RPMI7951 (cell line): ENCODE measurements around the gene ERICH4. TPM values are rescaled to one million over a fixed set of nuclear protein-coding genes. Genes with fewer than 3 reads are reported as not detected.
A peak's percentile ranks its signal among the peaks of the same experiment; 100 is the strongest.
"Not testable (repeated sequence)": the region's sequence is repeated elsewhere in the genome, so short reads cannot be mapped to it uniquely, and the experiment has no call there.

ENCODE experiments used
- DNase-seq: peaks from one replicate; pipeline ENCODE4 v3.0.0-alpha.2; 2012; ENCODE audit warnings: low read depth
- total RNA-seq: library from RNA; depleted of rRNA; stranded (reverse); fragments of >200 nt; shearing (Covaris generic); gene quantifications from 2 replicates; pipeline ENCODE4 v1.2.3, GENCODE V29; 2014

Gene ERICH4
- total RNA-seq, 1 experiment from 2014 or later, result not detected

DNA sequence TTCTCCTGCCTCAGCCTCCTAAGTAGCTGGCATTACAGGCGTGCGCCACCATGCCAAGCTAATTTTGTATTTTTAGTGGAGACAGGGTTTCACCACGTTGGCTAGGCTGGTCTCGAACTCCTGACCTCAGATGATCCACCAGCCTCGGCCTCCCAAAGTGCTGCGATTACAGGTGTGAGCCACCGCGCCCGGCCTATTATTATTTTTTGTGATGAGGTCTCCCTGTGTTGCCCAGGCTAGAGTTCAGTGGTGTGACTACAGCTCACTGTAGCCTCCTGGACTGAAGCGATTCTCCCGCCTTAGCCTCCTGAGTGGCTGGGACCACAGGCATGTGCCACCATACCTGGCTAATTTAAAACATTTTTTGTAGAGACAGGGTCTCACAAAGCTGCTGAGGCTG lies 7.6 kb upstream of the ERICH4 start:
- not testable (repeated sequence) for DNase-seq

DNA sequence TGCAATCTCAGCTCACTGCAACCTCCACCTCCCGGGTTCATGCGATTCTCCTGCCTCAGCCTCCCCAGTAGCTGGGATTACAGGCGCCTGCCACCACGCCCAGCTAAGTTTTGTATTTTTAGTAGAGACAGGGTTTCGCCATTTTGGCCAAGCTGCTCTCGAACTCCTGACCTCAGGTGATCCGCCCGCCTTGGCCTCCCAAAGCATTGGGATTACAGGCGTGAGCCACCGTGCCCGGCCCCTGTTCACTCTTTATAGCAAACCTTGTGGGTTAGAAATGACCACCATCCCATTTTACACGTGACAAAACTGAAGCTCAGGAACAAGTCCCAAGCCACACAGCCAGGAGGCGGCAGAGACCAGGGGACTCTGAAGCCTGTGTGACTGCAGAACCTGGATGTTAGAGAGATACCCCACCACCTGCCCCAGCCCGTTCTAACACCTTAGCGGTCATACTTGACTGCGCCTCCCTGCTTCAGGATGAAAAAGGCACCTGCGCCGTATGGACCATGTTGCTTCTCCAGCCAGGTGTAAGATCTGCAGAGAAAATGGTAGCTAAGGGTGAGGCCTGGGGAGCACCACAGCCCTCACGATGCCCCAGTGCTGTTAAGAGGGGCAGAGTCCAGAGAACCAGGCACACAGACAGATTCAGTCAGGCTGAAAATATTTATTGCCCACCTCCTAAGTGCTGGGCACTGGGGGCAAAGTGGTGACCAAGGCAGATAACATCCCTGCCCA lies 6.9 kb upstream of the ERICH4 start:
- no peak for DNase-seq

DNA sequence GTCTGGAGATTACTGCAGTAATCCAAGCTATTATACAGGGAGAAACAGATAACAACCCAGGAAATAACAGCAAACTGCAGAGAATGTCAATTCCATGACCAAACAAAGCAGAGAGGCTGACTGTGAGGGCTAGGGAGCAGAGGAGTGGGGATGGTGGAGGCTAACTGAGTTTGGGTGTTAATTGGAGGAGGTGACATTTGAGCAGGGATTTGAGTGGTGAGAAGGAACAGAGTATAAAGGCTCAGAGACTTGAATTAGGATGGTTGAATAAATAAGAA lies 6.3 kb upstream of the ERICH4 start:
- no peak for DNase-seq

DNA sequence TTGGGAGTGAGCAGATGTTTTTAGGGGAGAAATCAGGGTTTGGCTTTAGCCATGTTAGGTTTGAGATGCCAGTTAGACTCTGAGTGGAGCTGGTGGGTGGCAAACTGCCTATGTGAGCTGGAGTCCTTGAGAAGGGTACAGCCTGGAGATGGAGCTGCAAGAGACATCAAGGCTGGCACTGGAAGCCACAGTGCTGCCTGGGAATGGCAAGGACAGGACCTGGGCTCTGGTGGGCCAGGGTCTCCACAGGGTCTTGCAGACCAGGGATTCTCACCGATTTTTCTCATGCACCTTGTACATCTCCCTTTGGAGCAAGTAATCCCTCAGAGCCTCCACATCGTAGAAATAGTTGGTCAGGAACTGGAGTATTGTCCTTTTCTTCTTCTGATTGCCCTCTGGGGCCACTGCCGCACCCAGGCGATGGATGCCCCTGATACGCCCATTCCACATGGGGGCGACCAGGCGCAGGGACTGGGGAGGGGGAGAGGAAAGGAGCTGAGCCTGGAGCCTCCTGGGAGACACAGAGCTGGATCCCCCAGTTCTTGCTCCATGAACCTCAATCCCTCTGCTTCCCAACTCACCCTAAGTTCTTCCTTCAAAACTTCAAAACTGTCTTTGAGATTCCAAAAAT lies 4.9 kb upstream of the ERICH4 start:
- DNase-seq, result no peak

DNA sequence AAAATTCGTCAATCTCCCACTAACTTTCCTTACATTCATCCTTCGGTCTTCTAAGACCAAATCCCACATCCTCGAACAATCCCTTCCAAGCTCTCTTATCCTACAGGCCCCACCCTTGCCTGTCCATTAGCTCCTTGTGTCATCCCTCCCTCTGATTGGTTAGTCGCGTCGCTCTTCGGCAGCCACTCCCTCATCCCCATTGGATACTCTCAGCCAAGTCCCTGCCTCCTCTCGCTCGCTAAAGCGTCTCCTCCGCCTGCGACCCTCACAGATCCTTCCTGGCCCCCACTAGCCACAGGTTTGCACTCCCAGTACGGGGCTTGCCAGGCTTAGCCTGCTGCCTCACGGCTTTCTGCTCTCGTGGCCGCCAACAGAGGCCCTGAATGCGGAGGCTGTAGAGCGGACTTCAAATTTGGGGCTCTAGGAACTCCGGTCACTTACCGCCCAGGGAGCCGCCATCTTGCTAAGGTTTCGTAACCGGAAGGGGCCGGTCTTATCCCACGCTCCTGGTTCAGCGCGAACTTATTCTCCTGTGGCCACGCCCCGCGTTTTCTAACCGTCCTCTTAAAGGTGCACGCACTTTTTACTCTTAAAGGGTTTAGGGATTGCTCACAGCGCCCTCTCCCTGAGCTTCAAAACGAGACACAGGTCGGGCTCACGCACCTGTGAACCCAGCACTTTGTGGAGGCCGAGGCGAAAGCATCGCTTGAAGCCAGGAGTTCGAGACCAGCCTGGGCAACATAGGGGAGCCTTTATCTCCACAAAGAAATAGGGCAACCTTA lies 3.3 kb upstream of the ERICH4 start, which contains the start of gene DMAC2:
Gene DMAC2, minus strand, starts transcription at position 472 of the 782 bp plus-strand sequence. Its CDS starts 13 bp downstream, at position 459.
- DNase-seq, result peak; percentile 98

DNA sequence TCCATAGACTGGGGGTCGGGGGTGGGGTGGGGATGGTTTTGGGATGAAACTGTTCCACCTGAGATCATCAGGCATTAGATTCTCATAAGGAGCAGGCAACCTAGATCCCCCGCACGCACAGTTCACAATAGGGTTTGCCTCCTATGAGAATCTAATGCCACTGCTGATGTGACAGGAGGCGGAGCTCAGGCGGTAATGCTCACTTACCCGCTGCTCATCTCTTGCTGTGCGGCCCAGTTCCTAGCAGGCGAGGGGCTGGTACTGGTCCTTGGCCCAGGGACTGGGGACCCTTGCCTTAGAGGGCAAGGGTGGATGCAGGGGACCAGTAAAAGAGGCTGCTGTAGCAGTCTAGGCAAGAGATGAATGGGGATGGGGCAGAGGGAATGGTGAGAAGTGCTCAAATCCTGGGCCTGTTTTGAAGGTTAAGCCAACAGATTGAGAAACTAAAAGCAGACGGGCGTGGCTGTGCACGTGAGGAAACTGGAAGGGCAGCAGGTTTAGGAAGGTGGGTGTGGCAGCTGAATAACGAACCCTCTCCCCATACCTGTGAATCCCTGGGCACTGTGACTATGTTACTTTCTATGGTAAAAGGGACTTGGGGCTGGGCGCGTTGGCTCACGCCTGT lies 1.5 kb upstream of the ERICH4 start:
- no peak for DNase-seq

DNA sequence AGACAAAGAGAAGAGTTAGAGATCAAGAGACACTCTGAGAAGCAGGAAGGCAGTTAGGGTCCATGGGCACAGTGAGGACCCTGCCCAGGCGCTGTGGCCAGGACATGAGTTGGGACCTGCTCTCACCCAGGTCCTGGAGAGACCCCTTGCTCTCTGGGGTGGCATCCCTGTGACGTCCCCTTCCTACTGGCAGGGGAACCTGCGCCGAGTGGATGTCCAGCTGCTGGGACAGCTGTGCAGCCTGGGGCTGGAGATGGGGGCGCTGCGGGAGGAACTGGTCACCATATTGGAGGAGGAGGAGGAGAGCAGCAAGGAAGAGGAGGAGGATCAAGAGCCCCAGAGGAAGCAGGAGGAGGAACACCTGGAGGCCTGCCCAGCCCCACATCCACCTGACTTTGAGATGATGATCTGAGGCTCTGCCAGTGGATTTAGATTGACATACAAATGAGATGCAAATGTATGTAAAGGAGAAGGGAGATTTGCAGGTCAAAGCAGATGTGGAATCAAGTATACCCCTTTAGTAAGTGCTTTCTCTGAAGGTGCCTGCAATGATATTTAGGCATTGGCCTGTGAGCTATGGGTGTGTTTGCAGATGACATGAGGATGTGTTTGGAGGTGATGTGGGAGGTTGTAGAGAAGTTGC lies 978 bp downstream of the ERICH4 start:
- DNase-seq, result no peak

DNA sequence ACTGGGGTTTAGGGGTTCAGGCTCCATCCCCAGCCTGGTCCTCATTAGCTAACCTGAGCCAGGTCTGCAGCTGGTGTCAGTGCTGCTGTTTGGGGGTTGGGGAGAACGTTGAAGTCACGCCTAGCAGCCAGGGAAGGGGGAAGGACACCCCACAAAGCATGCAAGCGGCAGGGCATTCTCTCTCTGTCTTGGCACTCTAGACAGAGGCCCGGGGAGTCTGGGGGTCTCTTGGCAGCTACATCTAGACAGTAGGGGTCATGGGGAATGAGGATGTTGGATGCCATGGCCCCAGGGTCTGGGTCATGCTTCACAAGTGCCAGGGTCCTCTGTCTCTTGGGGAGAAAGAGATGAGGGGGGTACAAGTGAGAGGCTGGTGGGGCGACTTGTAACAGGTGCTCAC lies 2.6 kb downstream of the ERICH4 start:
- DNase-seq, result no peak

DNA sequence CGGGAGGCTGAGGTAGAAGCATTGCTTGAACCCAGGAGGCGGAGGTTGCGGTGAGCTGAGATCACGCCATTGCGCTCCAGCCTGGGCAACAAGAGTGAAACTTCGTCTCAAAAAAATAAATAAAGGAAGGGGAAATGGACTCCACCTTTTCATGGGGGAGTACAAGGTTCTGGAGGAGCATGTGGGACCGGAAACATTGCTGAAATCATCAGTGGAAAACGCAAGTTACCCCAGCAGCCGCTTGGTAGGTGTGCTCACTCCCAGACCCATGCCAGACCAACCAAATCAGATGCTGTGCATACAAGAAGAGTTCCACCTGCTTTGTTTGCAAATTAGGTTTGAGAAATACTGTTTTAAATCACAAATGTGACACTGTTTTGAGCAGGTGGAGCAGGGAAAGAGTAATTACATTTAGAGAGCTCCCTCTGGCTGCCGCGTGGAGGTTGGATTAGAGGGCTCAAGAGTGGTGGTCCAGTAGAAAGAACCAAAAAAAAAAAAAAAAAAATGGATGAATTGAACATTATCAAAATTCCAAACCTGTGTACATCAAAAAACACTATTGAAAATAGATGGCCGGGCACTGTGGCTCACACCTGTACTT lies 4.9 kb downstream of the ERICH4 start:
- no peak for DNase-seq

DNA sequence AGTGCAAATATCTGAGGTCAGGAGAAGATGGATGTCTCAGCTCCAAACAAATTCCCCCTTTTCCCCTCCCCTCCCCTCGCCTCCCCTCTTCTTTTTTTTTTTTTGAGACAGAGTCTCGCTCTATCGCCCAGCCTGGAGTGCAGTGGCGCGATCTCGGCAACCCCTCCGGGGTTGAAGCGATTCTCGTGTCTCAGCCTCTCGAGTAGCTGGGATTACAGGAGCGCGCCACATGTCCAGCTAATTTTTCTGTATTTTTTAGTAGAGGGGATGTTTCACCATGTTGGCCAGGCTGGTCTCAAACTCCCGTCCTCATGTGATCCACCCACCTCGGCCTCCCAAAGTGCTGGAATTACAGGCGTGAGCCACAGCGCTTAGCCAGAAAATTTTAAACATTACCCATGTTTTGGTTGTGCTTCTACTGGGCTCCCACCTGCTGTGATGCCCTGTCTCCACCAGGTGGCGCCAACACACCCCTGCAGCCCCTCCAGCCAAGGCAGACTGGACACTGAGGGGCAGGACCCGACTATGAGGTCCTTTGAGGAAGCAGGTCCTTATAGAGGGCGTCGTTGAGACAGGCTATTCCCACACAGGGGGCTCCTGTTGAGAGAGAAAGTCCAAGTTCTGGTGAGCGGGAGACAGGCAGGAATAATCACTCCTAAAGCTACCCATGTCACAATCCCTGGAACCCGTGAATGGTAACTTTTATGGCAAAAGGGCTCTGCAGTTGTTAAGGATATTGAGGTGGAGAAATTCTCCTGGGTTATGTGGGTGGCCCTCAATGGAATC lies 6.3 kb downstream of the ERICH4 start:
- DNase-seq, result peak; percentile 67

DNA sequence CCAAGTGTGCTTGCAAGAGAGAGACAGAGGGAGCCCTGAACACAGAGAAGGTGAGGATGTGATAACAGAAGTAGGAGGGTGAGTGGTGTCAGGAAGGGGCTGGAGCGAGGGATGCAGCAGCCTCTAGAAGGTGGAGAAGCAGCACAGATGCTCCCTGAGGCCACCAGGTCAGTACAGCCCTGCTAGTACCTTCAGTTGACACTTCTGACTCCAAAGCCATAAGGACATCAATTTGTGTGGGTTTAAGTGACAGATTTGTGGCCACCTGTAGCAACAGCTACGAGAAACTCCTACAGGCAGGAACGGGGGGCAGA lies 6.9 kb downstream of the ERICH4 start:
- DNase-seq, result no peak

DNA sequence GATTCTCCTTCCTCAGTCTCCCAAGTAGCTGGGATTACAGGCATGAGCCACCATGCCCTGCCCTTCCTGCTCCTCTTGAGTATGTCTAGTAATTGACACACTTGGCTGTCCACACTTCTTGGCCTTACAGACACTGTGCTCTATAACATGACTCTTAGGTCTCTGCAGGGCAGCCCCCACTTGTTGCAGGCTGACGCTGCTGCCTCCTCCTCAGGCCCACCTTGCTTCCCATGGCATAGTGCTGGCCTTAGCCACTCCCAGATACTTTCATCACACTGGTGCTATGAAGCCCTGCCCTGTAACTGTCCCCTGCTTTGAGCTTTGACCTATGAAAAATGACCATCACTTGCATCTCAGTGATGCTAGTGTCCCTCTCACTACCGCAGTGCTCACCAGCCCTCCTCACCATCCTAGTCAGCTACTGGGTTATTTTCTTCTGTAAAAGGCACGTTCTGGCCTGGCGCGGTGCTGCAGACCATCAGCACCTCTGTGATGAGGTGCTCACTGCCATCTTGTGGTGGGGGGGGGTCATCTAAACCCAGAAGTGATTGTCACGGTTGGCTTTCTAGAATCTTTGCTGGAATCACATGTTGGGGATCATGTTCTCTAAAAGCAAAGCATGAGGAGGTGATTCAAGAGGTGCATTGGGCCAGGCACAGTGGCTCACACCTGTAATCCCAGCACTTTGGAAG lies 9.8 kb downstream of the ERICH4 start:
- DNase-seq, result no peak

DNA sequence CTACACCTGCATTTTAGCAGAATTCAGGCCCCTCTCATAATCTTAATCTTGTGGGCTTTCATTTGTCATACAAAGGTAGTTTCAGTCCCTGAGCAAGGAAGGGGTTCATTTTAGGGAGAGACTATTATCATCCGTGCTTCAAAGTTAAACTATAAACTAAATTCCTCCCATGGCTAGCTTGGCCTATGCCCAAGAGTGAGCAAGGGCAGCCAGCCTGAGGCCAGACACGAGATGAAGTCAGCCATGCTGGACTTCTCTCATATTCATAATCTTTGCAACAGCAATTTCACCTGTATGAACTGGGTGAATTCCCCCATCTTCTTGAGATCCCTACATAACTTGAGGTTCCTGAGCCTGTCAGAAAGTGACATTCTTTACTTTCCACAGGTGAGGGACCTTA lies 13.0 kb downstream of the ERICH4 start:
- DNase-seq, result no peak

DNA sequence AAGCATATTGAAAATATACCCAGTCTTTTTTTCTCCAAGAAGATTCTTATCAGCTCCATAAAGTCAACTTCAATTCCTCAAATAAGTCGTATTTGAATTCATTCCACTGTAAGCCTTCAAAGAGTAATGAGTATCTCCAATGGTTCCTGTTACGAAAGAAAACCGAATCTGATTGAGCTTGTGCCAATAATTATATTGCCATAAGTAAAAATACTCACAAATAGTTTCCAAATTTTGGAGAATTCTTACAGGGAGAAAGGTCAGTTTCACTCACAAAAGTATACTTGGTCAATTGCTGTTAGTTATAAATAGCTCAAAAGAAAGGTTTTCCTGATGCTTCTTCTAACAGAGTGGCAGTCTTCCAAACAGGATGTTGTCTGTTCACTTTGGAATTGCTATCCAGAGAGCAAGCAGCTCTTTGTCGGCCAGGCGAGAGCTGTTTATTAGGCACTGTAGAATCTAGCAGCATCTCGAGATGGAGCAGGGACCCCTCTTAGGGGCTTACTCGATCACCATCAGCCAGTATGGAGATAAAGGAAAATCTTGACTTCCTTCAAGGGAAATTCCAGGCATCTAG lies 13.5 kb downstream of the ERICH4 start:
- peak; percentile 25 for DNase-seq

DNA sequence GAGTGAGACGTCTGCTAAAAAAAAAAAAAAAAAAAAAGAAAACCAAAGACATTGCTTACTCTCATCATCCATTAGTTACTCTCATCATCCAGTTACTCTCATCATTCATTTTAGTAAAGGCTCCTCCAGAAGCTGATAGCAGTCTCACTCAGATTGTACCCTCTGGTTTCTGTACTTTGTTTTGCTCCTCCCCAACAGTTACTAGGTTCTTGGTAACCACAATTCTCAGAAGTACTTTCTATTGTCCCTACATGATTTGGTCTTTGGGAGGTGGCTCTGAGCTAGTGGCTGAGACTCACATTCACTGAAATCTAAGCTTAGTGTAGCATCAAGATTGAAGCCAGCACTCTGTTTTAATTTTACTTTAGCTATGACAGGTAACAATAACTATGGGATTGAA lies 14.3 kb downstream of the ERICH4 start:
- DNase-seq, result no peak

DNA sequence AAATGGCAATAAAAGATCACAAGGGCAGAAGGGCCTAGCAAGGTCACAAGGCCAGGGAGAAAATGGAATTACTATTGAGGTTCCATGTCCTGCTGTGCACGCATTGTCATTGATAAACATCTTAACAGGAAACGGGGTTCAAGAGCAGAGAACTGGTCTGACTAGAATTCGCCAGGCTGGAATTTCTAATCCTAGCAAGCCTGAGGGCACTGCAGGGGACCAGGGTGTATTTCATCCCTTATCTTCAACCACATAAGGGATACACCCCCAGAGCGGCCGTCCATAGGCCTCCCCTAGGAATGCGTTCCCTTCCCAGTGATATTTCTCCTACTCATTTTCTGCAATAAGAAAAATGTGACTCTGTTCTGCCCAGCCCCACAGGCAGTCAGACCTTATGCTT lies 19.5 kb downstream of the ERICH4 start:
- no peak for DNase-seq

DNA sequence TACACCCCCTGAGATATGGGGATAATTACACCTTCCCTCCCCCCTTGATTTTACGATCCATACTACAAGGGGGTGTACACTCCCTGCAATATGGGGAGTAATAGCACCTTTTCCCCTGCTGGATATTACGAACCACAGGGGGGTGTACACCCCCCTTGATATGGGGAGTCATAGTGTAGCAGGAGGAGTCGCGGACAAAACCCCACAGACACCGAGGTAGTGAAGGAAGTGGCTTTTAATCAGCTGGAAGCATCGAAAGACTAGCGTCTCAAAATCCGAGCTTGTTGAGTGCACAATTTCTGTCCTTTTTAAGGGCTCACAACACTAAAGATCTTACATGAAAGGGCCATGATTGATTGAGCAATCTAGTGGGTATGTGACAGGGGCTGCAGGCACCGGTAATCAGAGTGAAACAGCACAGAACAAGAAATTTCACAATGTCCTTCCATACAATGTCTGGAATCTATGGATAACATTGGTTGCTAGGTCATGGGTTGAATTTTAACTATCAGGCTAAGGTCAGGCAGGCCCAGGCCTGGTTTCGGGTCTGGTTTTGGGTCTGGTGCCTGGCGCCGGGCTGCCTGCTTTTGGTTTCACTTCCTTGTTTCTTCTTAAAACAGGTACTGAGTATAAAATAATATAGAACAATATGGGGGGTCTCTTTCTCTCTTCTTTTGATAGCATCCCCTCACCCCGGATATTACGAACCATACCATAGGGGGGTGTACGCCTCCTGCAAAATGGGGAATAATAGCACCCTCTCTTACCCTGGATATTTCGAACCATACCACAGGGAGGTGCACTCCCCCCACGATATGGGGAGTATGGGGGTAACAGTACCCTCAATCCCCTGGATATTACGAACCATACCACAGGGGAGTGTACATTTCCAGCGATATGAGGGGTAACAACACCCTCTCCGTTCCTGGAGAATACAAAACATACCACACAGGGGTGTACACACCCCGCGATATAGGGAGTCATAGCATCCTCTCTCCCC lies 20.6 kb downstream of the ERICH4 start:
- DNase-seq, result not testable (repeated sequence)

DNA sequence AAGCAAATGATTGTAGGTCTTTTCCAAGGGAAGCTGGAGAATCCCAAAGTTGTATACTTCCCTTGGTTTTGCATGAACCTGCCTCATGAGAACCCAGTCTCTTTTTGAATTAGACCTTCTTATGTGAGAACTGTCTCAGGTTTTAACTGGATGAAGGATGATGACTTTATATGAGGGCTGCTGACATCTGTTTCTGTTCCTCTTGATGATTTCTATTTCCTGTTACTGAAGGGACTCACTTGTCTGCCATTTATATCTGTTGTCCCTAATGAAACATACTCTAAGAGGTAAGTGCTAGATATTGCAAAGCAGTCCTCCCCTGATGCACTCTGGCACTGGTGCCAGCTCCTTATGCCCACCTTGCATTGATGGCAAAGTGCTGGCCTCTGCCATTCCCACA lies 33.6 kb downstream of the ERICH4 start:
- no peak for DNase-seq

DNA sequence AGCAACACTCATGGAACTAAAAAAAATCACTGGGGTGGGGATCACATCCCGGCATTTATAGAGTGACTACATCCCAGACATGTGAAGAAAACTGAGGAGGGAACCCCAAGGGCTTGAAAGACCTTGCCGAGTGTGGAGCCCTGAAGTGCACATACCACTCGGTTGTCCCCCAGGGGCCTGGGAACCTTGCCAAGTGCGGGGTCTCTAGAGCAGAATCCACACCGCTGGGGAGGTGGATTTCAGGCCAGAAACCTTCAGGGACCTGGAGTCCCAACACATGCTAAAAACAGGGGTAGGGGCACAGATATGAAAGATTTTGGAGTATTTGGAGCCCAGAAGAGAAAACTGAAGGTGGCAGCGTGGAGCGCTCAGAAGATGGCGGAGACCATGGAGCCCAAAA lies 35.2 kb downstream of the ERICH4 start:
- no peak for DNase-seq
